HL-60/S4 (cell line): Measurements from ENCODE around the gene CAV1.

Experiments
- in situ Hi-C: fragments of 300-500 bp; cut with MboI; formaldehyde crosslinking; loops from 2 replicates; pipeline ENCODE4 v1.14.3; 2022; ENCODE audit warnings: low sequenced_read_pairs

CAV1 gene

GRCh38 chr7:116601426-116601825 lies 76.6 kb downstream of the CAV1 start:
- in situ Hi-C loops = no loop called here

GRCh38 chr7:116607299-116607698 lies 82.5 kb downstream of the CAV1 start:
- in situ Hi-C loops = no loop called here

- in situ Hi-C loops = no loop called here
Observed at GRCh38 chr7:116610210-116610609, 85.4 kb downstream of the CAV1 start.

GRCh38 chr7:116610721-116611120 lies 85.9 kb downstream of the CAV1 start:
- in situ Hi-C loops = no loop called here
